ENCODE measurements around the gene GALNS.
"Not testable (repeated sequence)": the region's sequence is repeated elsewhere in the genome, so short reads cannot be mapped to it uniquely, and the experiment has no call there.

Gene GALNS

GRCh38 chr16:88894681-88895300, 38.0 kb upstream of the GALNS start:
- H3K4me3 ChIP-seq (ENCODE audit: low read length) = no peak overlapping the region
- no peak for TF ChIP-seq ZNF274 (IDR thresholded peaks at IDR 0.05; ENCODE audit: low read depth, low read length)

GRCh38 chr16:88894266-88894665, 37.5 kb upstream of the GALNS start:
- not testable (repeated sequence) for H3K4me3 ChIP-seq (ENCODE audit: low read length)

GRCh38 chr16:88893127-88893968, 36.6 kb upstream of the GALNS start:
- no peak overlapping the region for H3K4me3 ChIP-seq (ENCODE audit: low read length)
- TF ChIP-seq ZNF274 (IDR thresholded peaks at IDR 0.05; ENCODE audit: low read depth, low read length) = no peak

- TF ChIP-seq ZNF274 (IDR thresholded peaks at IDR 0.05; ENCODE audit: low read depth, low read length) = no peak
These were observed 35.3 kb upstream of the GALNS start for GRCh38 chr16:88892065-88892464.

GRCh38 chr16:88891083-88891482, 34.3 kb upstream of the GALNS start:
- TF ChIP-seq ZNF274 (IDR thresholded peaks at IDR 0.05; ENCODE audit: low read depth, low read length) = no peak
- H3K4me3 ChIP-seq (ENCODE audit: low read length) = no peak overlapping the region

More at GRCh38 chr16:88892065-88892464, 35.3 kb upstream of the GALNS start:
- H3K4me3 ChIP-seq (ENCODE audit: low read length) = no peak overlapping the region

GRCh38 chr16:88889702-88890352, 33.1 kb upstream of the GALNS start:
- not testable (repeated sequence) for H3K4me3 ChIP-seq (ENCODE audit: low read length)

- no peak overlapping the region for H3K4me3 ChIP-seq (ENCODE audit: low read length)
- no peak for TF ChIP-seq ZNF274 (IDR thresholded peaks at IDR 0.05; ENCODE audit: low read depth, low read length)
These were observed 32.0 kb upstream of the GALNS start for GRCh38 chr16:88888461-88889387.

- TF ChIP-seq ZNF274 (IDR thresholded peaks at IDR 0.05; ENCODE audit: low read depth, low read length) = no peak
These were observed 31.3 kb upstream of the GALNS start for GRCh38 chr16:88888057-88888456.

GRCh38 chr16:88886845-88887521, 30.2 kb upstream of the GALNS start:
- no peak for TF ChIP-seq ZNF274 (IDR thresholded peaks at IDR 0.05; ENCODE audit: low read depth, low read length)

More at GRCh38 chr16:88888057-88888456, 31.3 kb upstream of the GALNS start:
- no peak overlapping the region for H3K4me3 ChIP-seq (ENCODE audit: low read length)

GRCh38 chr16:88886420-88886844, 29.7 kb upstream of the GALNS start:
- no peak overlapping the region for H3K4me3 ChIP-seq (ENCODE audit: low read length)
- no peak for TF ChIP-seq ZNF274 (IDR thresholded peaks at IDR 0.05; ENCODE audit: low read depth, low read length)

More at GRCh38 chr16:88886845-88887521, 30.2 kb upstream of the GALNS start:
- no peak overlapping the region for H3K4me3 ChIP-seq (ENCODE audit: low read length)

- no peak for TF ChIP-seq ZNF274 (IDR thresholded peaks at IDR 0.05; ENCODE audit: low read depth, low read length)
- H3K4me3 ChIP-seq (ENCODE audit: low read length) = no peak overlapping the region
These were observed 29.0 kb upstream of the GALNS start for GRCh38 chr16:88885693-88886280.

- H3K4me3 ChIP-seq (ENCODE audit: low read length) = no peak overlapping the region
- no peak for TF ChIP-seq ZNF274 (IDR thresholded peaks at IDR 0.05; ENCODE audit: low read depth, low read length)
These were observed 28.0 kb upstream of the GALNS start for GRCh38 chr16:88884569-88885271.

Data from GM08714 (cell line).